G401 (cell line): Measurements from ENCODE around the gene PDE4C. TPM values are rescaled to one million over a fixed set of nuclear protein-coding genes. Genes with fewer than 3 reads are reported as not detected.

ENCODE experiments used
- DNase-seq: peaks from one replicate; pipeline ENCODE4 v3.0.0-alpha.2; 2015; ENCODE audit warnings: low spot score
- in situ Hi-C: cut with HindIII; loops from 2 replicates; pipeline ENCODE4 v1.10.0; 2016; ENCODE audit warnings: low sequenced_read_pairs, mixed read lengths
- total RNA-seq: library from RNA; depleted of rRNA; stranded (reverse); fragments of >200 nt; shearing (Covaris generic); gene quantifications from 2 replicates; pipeline ENCODE4 v1.2.3, GENCODE V29; 2014; rRNA removed

PDE4C gene
- total RNA-seq = 11.1 and 17.0 TPM in 2 replicates

GRCh38 chr19:18225702-18226468 lies at the start of gene PDE4C:
Gene PDE4C (minus strand): TSS chr19:18226438. CDS start chr19:18226415, 23 bp downstream.
- in situ Hi-C loops = no loop called here
- no peak for DNase-seq

DNA sequence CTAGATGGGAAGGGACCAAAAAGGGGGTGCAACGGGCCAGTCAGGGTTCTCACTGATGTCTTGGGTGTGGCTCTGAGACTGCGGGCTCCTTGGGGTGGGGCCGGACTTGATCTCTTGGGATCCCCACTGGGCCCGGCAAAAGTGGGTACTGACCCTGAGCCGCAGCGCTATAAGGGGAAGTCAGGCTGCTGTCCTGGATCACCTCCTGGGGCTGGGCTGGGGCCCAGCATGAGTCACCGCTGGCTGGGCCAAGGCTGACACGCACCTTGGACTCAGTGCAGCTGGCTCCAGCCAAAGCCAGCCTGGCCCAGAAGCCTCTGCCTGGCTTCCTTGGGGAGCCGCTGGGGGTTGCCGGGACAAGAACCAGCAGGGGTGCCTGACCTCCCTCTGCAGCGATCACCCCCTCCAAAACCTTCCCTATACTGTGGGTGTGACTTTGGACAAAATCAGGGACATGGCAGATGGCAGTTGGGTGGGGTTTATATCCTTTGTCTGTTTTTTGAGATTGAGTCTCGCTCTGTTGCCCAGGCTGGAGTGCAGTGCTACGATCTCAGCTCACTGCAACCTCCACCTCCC lies 48.6 kb upstream of the PDE4C start:
- in situ Hi-C loops = no loop called here
- DNase-seq = peak; percentile 73

GRCh38 chr19:18274219-18274780 lies 48.1 kb upstream of the PDE4C start, which contains the start of gene IQCN:
Gene IQCN (minus strand): TSS chr19:18274452. CDS start chr19:18269478, 4,974 bp downstream.
- in situ Hi-C loops = no loop called here
- DNase-seq = peak; percentile 47

DNA sequence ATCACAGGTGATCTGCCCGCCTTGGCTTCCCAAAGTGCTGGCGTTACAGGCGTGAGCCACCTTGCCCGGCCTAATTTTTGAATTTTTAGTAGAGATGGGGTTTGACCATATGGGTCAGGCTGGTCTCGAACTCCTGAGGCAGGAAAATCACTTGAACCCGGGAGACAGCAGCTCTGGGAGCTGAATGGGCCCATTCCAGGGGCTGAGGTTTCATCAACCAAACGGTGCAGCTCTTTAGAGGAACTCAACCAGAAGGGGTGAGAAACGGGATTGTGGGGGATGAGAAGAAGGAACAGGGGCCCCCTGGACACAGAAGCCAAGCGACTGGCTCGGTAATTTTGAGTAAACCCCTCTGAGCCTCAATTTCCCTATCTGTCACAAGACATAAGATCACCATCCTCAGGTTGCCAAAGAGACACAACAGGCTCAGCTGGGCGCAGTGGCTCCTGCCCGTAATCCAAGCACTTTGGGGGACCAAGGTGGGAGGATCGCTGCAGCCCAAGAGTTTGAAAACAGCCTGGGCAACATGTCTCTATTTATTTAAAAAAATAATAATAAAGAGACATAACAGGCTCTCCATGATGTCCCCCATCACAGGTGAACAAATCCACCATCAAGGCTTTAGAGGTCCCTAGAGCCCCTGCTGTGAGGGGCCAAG lies 47.5 kb upstream of the PDE4C start:
- in situ Hi-C loops = no loop called here
- no peak for DNase-seq

DNA sequence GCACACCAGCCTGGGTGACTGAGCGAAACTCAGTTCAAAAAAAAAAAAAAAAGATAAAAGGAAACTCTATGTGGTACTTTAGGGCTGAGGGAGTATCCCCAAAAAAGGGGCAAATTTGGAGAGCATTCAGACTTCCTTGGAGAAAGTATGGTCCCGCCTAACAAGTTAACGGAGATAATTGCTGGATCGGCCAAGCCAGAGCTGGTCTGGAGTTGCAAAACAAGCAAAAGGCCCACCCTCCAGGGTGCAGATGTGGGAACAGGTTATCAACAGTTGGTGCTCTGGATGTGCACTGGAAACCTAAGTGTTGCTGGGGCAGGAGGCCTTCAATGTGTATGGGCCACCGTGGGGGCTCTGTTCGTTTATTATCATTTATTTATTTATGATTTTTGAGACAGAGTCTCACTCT lies 45.2 kb upstream of the PDE4C start:
- DNase-seq = no peak
- in situ Hi-C loops = no loop called here

GRCh38 chr19:18270326-18270725 lies 44.1 kb upstream of the PDE4C start:
- in situ Hi-C loops = no loop called here
- DNase-seq = no peak

DNA sequence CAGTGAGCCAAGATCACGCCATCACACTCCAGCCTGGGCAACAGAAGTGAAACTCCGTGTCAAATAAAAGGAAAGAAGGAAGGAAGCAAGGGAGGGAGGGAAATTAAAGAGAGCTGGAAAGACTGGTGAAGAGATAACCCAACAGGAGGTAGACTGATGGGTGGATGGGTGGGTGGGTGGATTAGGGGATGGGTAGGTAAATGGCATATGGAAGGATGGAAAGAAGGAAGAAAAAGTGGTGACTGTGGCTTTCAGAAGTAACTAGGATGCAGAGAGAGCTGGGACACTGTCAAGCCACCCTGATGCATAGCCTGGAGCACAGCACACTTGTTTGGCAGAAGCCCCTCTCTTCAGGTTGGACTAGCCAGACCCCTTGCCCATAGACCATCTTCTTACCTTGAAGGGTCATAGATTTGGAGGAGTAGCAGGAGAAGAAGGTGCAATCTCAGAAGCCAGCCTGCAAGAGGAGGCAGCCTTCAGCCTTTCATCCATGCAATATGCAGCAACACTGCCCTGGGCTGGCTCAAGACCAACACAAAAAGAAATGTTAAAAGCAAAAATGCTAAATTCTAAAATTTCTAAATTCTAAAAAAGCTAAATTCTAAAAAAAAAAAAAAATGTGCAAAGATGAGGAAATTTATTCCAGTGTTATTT lies 43.0 kb upstream of the PDE4C start:
- no peak for DNase-seq
- in situ Hi-C loops = no loop called here

GRCh38 chr19:18266771-18267686 lies 40.8 kb upstream of the PDE4C start:
- in situ Hi-C loops = no loop called here
- no peak for DNase-seq

DNA sequence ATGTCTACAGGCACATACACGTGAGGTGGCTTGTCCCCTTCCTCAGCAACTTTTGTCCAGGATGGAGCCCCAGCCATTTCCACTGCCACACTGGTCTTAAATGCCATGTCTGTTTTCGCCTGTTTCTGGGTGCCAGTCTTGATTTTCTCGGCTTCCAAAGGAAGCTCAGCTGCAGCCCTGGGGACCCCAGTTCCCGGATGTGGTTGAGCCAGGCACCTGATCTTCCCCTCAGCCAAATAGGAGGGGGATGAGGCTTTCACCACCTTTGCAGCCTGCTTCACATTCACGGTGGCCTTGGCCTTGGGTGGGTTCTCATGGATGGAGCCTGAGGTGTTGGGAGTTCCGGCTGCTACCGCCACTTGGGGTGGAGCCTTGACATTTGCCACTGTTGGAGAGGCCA lies 39.3 kb upstream of the PDE4C start:
- in situ Hi-C loops = no loop called here
- no peak for DNase-seq

- no peak for DNase-seq
- in situ Hi-C loops = no loop called here
These were observed 38.8 kb upstream of the PDE4C start for GRCh38 chr19:18264971-18265540.

- in situ Hi-C loops = no loop called here
- no peak for DNase-seq
These were observed 38.1 kb upstream of the PDE4C start for GRCh38 chr19:18264137-18264854.

- in situ Hi-C loops = no loop called here
- DNase-seq = no peak
These were observed 37.3 kb upstream of the PDE4C start for GRCh38 chr19:18263324-18264136.

GRCh38 chr19:18262917-18263316 lies 36.7 kb upstream of the PDE4C start:
- DNase-seq = no peak
- in situ Hi-C loops = no loop called here

DNA sequence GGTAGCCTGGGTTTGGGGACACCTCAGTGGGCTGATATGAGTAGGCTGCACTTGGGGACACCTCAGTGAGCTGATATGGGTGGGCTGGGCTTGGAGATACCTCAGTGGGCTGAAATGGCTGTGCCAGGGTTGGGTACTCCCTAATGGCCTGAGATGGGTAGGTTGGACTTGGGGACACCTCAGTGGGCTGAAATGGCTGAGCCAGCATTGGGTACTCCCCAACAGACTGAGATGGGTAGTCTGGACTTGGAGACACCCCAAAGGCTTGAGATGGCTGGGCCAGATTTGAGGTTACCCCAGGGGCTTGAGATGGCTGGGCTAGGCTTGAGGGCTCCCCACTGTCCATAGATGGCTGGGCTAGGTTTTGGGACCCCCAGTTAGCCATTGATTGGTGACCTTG lies 35.9 kb upstream of the PDE4C start:
- no peak for DNase-seq
- in situ Hi-C loops = no loop called here

DNA sequence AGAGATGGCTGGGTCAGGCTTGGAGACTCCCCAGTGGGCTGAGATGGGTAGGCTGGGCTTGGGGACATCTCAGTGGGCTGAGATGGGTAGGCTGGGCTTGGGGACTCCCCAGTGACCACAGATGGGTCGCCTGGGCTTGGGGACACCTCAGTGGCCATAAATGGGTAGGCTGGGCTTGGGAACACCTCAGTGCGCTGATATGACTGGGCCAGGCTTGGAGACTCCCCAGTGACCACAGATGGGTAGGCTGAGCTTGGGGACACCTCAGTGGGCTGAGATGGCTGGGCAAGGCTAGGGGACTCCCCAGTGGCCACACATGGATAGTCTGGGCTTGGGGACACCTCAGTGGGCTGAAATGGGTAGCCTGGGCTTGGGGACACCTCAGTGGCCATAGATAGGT lies 35.2 kb upstream of the PDE4C start:
- DNase-seq = no peak
- in situ Hi-C loops = no loop called here

- in situ Hi-C loops = no loop called here
- DNase-seq = no peak
These were observed 33.7 kb upstream of the PDE4C start for GRCh38 chr19:18259893-18260292.
